Activated CD8-positive, alpha-beta memory T cell treated with anti-CD3 and anti-CD28 coated beads, Interleukin-2, amount 10 ng/mL, durations not matched to agents 7 days and 5 days (primary cell): Measurements from ENCODE around the gene C11orf97. TPM values are rescaled to one million over a fixed set of nuclear protein-coding genes. Genes with fewer than 3 reads are reported as not detected.
"Not testable (repeated sequence)": the region's sequence is repeated elsewhere in the genome, so short reads cannot be mapped to it uniquely, and the experiment has no call there.

Experiments
- ATAC-seq: fragments of 150-1000 bp; cut with Tn5 transposase; one replicate; pipeline ENCODE4 v1.10.0; 2021; ENCODE audit warnings: moderate library complexity
- CTCF ChIA-PET: fragments of 350-600 bp; sonication (Branson Sonifier 250); formaldehyde crosslinking; loops from one replicate; lab custom pipeline; 2021; ENCODE audit warnings: antibody characterized with exemption; lab: Charles Lee
- DNase-seq: peaks from one replicate; pipeline ENCODE4 v3.0.0-alpha.2; 2020
- H3K27ac Mint-ChIP-seq: one replicate; pipeline ENCODE4 v1.8.0; 2021; ENCODE audit warnings: mild to moderate bottlenecking, mixed read lengths
- H3K27me3 Mint-ChIP-seq: one replicate; pipeline ENCODE4 v1.8.0; 2021; ENCODE audit warnings: mixed read lengths
- H3K36me3 Mint-ChIP-seq: one replicate; pipeline ENCODE4 v1.8.0; 2021; ENCODE audit warnings: mild to moderate bottlenecking, mixed read lengths
- H3K4me1 Mint-ChIP-seq: one replicate; pipeline ENCODE4 v1.8.0; 2021; ENCODE audit warnings: mixed read lengths
- H3K4me3 Mint-ChIP-seq: one replicate; pipeline ENCODE4 v1.8.0; 2021; ENCODE audit warnings: mild to moderate bottlenecking, moderate library complexity, mixed read lengths
- H3K9me3 Mint-ChIP-seq: one replicate; pipeline ENCODE4 v1.8.0; 2022; ENCODE audit warnings: low read depth, mixed read lengths
- total RNA-seq, 2 experiments: library from RNA; stranded (reverse); gene quantifications; one replicate each; pipeline ENCODE4 v1.2.3, GENCODE V29; 2021

Gene C11orf97
- total RNA-seq, 2 experiments from 2014 or later, result not detected

DNA sequence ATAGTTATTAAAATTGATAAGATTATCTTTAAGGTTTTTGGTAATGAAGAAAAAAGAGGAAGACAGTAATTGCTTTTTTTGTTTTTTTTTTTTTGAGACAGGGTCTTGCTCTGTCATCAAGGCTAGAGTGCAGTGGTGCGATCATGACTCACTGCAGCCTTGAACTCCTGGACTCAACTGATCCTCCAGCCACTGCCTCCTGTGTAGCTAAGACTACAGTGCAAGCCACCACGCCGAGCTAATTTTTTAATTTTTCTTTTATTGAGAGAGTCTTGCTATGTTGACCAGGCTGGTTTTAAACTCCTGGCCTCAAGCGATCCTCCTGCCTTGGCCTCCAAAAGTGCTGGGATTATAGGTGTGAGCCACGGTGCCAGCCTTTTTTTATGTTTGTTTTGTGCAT lies 5.7 kb upstream of the C11orf97 start:
- CTCF ChIA-PET, result interaction anchor here (1.4 kb wide), 1 partner anchor 101 kb away, joined by 3 read pairs; no protein-coding TSS in a partner anchor
- not testable (repeated sequence) for H3K4me3 Mint-ChIP-seq

DNA sequence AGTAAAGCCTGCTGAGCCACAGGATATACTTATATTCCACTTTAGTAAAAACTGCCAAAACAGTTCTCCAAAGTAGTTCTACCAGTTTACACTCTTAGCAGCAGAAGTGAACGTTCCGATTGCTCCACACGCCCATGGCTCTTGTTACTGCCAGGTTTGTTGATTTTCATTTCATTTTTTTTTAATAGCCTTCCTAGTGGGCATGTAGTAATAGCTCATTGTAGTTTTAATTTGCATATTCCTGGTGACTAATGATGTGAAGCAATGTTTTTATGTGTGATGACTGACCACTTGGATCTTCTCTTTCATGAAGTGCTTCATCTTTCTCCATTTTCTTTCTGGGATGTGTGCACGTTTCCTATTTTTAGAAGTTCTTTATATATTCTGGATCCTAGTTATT lies 4.8 kb upstream of the C11orf97 start:
- H3K27ac Mint-ChIP-seq, result no peak overlapping the region
- peaks cover 10% of the 10 kb centered on the region for H3K4me1 Mint-ChIP-seq
- ATAC-seq (no peak), DNase-seq (no peak)
- H3K9me3 Mint-ChIP-seq, result no peaks in the 10 kb centered on the region
- H3K4me3 Mint-ChIP-seq, result no peak overlapping the region
- peaks cover 22% of the 10 kb centered on the region for H3K27me3 Mint-ChIP-seq
- CTCF ChIA-PET, result interaction anchor here (0.9 to 2.1 kb wide), 4 partner anchors 9 to 181 kb away, joined by 3 to 5 read pairs (median 4); no protein-coding TSS in a partner anchor
- H3K36me3 Mint-ChIP-seq, result no peaks in the 10 kb centered on the region

More for the DNA sequence above, 5.7 kb upstream of the C11orf97 start:
- H3K36me3 Mint-ChIP-seq, H3K9me3 Mint-ChIP-seq, DNase-seq, ATAC-seq, H3K4me1 Mint-ChIP-seq, H3K27ac Mint-ChIP-seq: not testable (repeated sequence)
- peaks cover 13% of the 10 kb centered on the region for H3K27me3 Mint-ChIP-seq

DNA sequence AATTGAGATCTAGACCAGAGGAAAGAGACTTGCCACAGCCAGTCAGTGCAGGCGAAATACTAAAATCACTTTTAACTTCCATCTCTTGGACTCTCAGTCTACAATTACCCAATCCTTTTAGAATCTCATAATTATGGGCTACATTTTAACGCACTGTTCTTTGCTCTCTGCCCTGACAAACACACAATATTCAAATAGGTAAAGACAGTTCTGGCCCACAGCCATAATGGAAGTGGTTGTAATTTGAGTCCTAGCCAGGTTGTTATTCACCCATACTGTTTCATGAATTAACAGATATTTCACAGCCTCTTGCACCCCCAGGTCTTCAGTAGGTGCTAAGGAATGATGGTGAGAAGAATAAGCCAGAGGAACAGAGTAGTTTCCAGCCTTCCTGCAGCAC lies 830 bp downstream of the C11orf97 start:
- DNase-seq (no peak), ATAC-seq (no peak)
- no peaks in the 10 kb centered on the region for H3K9me3 Mint-ChIP-seq
- H3K4me1 Mint-ChIP-seq, result peaks cover 16% of the 10 kb centered on the region
- CTCF ChIA-PET, result interaction anchor here (0.9 to 1.1 kb wide), 2 partner anchors 391 to 789 kb away, joined by 3 read pairs; no protein-coding TSS in a partner anchor
- H3K27ac Mint-ChIP-seq, result no peak overlapping the region
- H3K27me3 Mint-ChIP-seq, result peaks cover 46% of the 10 kb centered on the region
- no peaks in the 10 kb centered on the region for H3K36me3 Mint-ChIP-seq
- H3K4me3 Mint-ChIP-seq, result no peak overlapping the region

DNA sequence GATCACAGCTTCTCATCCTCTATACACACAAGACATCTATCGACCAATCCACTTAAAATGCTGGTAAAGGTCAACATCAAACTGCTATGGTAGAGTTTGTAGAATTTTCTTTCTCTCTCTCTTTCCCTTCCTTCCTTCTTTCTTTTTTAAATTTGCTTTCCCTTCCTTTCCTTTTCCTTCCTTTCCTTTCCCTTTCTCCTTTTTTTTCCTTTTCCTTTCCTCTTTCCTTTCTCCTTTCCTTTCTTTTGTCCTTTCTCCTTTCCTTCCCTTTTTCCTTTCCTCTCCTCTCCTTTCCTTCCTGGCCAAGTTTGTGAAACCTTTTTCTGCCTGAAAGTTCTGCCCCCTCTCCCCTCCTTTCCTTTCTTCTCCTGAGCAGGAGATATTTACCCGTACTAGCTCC lies 3.1 kb downstream of the C11orf97 start:
- Mint-ChIP-seq H3K27me3 (peaks cover 43% of the 10 kb centered on the region), H3K4me3 (no peak overlapping the region), H3K36me3 (no peaks in the 10 kb centered on the region), H3K9me3 (no peaks in the 10 kb centered on the region), H3K4me1 (peaks cover 16% of the 10 kb centered on the region), H3K27ac (no peak overlapping the region)
- ATAC-seq (no peak), DNase-seq (no peak)
- CTCF ChIA-PET, result no interaction called here

DNA sequence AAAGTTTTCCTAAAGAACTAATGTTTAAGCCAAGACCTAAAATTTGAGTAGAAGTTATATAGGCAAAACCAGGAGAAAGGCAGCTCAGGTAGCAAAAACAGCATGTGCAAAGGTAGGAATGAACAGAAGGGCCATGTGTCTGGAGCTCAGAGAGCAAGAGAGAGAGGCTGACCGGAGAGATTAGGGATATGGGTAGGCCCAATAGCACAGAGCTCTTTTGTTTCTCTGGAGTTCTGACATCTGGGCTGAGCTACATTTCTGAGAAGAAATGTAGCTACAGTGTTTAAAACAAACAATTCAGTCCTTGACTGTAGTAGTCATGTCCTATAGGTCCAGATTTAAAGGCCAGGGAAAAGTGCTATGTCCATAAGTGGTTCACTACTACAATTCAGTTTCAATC lies 4.5 kb downstream of the C11orf97 start:
- H3K36me3 Mint-ChIP-seq, result no peaks in the 10 kb centered on the region

DNA sequence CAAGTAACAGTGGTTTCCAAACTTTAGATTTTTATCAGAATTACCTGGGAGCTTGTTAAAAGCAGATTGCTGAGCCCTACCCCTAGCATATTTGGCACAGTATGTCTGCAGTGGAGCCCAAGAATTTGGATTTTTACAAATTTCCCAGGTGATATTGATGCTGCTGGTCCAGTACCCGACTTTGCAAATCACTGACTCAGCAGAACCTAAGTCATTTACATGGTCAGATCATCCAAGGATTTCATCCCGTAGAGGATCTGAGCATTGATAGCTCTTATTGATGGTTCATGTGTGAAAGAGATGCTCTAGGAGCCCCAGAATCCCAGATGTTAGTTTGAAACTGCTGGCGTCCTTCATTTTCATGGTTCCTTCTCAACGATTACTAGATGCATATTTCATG lies 6.0 kb downstream of the C11orf97 start:
- Mint-ChIP-seq H3K27ac (no peak overlapping the region), H3K27me3 (peaks cover 23% of the 10 kb centered on the region), H3K4me1 (no peaks in the 10 kb centered on the region), H3K9me3 (no peaks in the 10 kb centered on the region), H3K36me3 (no peaks in the 10 kb centered on the region), H3K4me3 (no peak overlapping the region)
- ATAC-seq, result no peak
- CTCF ChIA-PET, result interaction anchor here (1.4 to 2.0 kb wide), 3 partner anchors 19 to 380 kb away, joined by 3 to 6 read pairs (median 6); no protein-coding TSS in a partner anchor
- DNase-seq, result no peak

More for the DNA sequence above, 4.5 kb downstream of the C11orf97 start:
- DNase-seq, result no peak
- Mint-ChIP-seq H3K4me3 (no peak overlapping the region), H3K4me1 (peaks cover 13% of the 10 kb centered on the region), H3K27ac (no peak overlapping the region), H3K27me3 (peaks cover 31% of the 10 kb centered on the region), H3K9me3 (no peaks in the 10 kb centered on the region)
- no peak for ATAC-seq
- CTCF ChIA-PET, result interaction anchor here (0.6 to 1.1 kb wide), 4 partner anchors 9 to 381 kb away, joined by 3 to 5 read pairs (median 3); no protein-coding TSS in a partner anchor

DNA sequence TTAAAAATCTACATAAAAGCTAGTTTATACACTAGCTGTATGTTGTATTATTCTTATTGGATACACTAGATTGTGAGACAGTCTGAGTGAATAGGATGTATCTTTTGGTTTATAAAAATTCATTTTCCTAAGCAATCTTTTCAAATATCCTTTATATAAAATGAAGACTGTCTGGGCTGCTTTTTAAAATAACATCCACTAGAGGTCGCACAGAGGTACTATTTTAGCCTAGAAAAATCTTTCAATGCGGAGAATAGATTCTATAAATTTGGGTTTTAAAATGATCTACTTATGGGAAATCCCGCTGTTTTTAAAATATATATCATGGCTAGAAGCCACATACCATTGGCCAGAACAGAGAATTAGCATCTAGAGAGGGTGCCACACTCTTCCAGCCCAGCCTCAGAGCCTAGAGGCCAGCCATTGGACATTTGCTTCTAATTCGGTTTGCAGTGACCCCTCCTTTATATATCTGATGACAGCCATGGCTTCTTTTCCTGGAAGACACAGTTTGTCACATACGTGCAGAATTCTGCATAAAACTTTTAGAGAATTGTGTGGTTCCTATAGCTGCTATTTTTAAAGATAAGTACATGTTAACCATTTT lies 7.3 kb downstream of the C11orf97 start:
- ATAC-seq (no peak), DNase-seq (no peak)
- Mint-ChIP-seq H3K4me3 (no peak overlapping the region), H3K36me3 (no peaks in the 10 kb centered on the region), H3K4me1 (no peaks in the 10 kb centered on the region), H3K9me3 (no peaks in the 10 kb centered on the region), H3K27me3 (peaks cover 29% of the 10 kb centered on the region), H3K27ac (no peak overlapping the region)
- CTCF ChIA-PET, result interaction anchor here (0.8 to 2.0 kb wide), 8 partner anchors 11 to 379 kb away, joined by 3 to 6 read pairs (median 3); partner anchors contain the start of gene FUT4

DNA sequence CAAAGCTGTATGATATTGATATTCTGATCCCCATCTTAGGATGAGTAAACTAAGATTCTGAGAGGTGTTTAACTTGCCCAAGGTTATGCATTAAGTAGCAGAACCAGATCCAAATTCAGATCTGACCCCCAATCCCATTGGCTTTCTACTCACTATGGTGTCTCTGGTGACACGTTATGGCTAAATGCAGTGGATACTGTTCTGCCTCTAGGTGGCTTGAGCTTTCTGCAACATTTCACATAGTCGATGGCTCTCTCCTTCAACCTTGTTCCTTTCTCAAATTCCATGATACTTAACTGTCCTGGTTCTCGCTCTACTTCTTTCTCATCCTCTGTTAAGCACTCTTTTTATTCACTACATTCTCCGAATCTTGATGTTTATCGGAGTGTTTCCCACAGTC lies 9.4 kb downstream of the C11orf97 start:
- Mint-ChIP-seq H3K4me3 (no peak overlapping the region), H3K9me3 (no peaks in the 10 kb centered on the region), H3K27me3 (peaks cover 25% of the 10 kb centered on the region), H3K27ac (no peak overlapping the region), H3K4me1 (no peaks in the 10 kb centered on the region), H3K36me3 (no peaks in the 10 kb centered on the region)
- no peak for DNase-seq
- ATAC-seq, result no peak
- CTCF ChIA-PET, result no interaction called here

DNA sequence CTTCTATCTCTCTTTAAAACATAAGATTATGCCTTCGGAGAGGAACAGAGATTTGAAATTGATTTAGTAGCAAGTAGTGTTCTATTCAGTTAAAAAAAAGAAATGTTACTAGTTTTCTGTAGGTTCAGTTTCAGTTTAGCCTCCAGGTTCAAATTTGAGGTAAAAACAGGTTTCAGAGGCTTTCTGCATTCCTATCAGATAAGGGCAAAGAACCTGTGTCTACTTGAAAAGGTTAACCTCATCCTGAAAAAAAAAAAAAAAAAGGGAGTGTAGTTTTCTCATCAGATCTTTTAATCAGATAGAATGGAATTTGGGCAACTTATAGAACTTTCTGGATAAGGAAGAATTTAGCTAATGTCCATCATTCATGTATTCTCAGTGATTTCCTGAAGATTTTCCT lies 12.1 kb downstream of the C11orf97 start:
- H3K4me3 Mint-ChIP-seq, result no peak overlapping the region
- H3K27me3 Mint-ChIP-seq, result peaks cover 40% of the 10 kb centered on the region
- H3K4me1 Mint-ChIP-seq, result no peaks in the 10 kb centered on the region
- no peaks in the 10 kb centered on the region for H3K36me3 Mint-ChIP-seq
- DNase-seq (no peak), ATAC-seq (no peak)
- H3K27ac Mint-ChIP-seq, result no peak overlapping the region
- no peaks in the 10 kb centered on the region for H3K9me3 Mint-ChIP-seq
- CTCF ChIA-PET, result interaction anchor here (0.7 kb wide), 1 partner anchor 998 kb away, joined by 3 read pairs; no protein-coding TSS in a partner anchor

DNA sequence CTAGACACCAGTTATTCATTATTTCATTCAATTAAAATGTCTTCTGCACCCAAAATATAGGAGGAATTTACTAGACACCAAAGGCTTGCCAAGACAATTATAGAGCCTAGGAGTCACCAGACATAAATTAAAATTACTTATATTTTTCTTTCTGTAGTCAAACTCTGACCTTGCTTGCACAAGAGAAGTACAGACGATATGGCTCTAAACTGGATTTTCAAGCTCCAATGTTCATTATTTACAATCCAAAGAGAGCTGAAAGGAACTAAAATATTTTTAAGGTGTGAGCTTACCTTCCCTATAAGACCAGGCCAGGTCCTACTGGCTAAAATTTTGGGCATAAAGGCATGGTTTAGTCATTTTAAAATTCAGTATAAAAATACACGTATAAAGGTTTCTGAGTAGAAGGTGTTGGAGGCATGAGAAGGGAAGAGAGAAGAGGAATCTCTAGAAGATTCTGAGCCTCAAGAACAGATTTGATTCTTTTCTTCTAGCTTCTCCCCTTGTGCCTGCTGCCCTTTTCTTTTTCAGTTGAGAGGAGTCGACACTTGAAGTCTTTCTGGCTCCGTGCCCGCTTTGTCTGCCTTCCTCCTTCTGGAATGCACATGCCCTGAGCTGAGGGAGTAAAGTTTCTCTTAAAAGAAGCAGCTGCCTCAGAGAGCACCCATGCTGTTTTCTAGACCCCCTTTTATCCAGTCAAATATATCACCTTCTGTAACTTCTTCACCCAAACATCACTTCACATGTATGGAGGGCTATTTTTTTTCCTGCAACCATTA lies 13.5 kb downstream of the C11orf97 start:
- Mint-ChIP-seq H3K36me3 (no peaks in the 10 kb centered on the region), H3K27me3 (peaks cover 47% of the 10 kb centered on the region), H3K4me3 (no peak overlapping the region), H3K4me1 (no peaks in the 10 kb centered on the region), H3K27ac (no peak overlapping the region), H3K9me3 (no peaks in the 10 kb centered on the region)
- CTCF ChIA-PET, result no interaction called here
- no peak for ATAC-seq
- DNase-seq, result no peak

DNA sequence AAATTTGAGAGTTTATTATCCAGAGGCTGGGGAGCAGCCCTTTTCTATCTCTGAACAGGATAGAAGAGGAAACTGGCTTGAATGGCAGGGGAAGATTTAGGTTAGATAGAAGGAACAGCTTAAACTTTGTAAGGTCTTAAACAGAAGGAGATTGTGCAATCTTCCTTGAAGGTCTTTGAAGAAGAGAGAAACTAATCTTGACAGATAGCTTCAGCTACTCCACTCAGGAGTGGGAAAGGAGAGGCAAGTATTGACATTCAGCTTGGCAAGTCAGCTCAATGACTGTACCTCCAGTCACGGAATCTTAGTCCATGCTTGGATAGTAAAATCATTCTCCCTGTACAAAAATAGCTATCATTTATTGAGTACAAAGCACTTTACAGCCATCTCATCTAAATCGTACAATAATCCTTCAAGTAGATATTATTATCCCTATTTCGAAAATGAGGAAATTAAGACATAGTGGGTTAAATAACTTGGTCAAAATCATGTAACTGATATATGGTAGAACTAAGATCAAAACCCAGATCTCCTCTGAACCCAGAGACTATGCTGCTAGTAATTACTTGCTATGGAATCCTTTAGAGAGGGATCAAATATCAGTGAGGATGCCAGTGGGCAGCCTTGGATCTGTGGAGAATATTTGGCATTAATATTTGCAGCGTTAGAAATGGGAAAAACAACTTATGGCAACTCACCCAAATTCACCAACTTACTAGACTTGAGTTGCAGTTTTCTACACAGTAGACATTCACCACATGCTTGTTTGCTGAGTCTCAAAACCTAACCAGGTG lies 14.6 kb downstream of the C11orf97 start:
- H3K9me3 Mint-ChIP-seq, result no peaks in the 10 kb centered on the region
- no peak overlapping the region for H3K4me3 Mint-ChIP-seq
- ATAC-seq, result no peak
- no peak overlapping the region for H3K27ac Mint-ChIP-seq
- no peak for DNase-seq
- CTCF ChIA-PET, result no interaction called here
- H3K36me3 Mint-ChIP-seq, result no peaks in the 10 kb centered on the region
- H3K27me3 Mint-ChIP-seq, result peaks cover 52% of the 10 kb centered on the region
- H3K4me1 Mint-ChIP-seq, result no peaks in the 10 kb centered on the region

DNA sequence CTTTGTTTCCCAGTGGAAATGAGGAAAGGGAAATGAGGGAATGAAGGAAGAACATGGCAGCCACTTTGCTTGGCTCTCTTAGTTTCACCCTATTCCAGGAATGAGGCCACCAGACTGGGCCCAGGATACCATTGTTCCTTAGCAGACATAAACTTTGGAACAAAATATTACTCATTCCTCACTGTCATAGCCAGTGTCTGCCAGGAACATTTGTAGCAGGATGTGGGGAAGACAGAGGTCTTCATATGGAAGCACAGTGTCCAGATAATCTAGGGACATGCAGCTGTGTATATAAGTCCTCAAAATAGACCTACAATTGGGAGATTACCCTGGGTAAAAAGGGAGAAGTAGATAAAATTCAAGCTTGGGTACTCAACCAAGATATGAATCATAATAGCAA lies 16.3 kb downstream of the C11orf97 start:
- Mint-ChIP-seq H3K4me1 (no peaks in the 10 kb centered on the region), H3K27ac (no peak overlapping the region), H3K9me3 (no peaks in the 10 kb centered on the region), H3K27me3 (peaks cover 52% of the 10 kb centered on the region), H3K4me3 (no peak overlapping the region), H3K36me3 (no peaks in the 10 kb centered on the region)
- DNase-seq (no peak), ATAC-seq (no peak)
- CTCF ChIA-PET, result interaction anchor here (1.0 kb wide), 1 partner anchor 80 kb away, joined by 3 read pairs; no protein-coding TSS in a partner anchor

DNA sequence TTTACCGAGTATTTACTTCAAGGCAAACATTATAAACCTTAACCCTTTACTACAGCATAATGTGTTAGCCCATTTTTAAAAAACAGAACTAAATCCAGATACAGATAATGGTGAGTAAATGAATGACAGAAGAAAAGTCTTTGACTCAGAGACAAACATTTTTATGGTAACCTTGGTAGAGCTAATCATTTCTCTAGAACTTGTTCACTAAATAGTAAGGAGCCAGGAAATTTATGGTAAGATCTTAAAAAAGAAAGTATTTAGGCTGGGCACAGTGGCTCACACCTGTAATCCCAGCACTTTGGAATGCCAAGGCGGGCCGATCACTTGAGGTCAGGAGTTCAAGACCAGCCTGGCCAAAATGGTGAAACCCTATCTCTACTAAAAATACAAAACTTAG lies 19.9 kb downstream of the C11orf97 start:
- Mint-ChIP-seq H3K9me3 (no peaks in the 10 kb centered on the region), H3K27ac (no peak overlapping the region), H3K36me3 (no peaks in the 10 kb centered on the region), H3K4me3 (no peak overlapping the region), H3K4me1 (no peaks in the 10 kb centered on the region), H3K27me3 (peaks cover 54% of the 10 kb centered on the region)
- DNase-seq (no peak), ATAC-seq (no peak)
- CTCF ChIA-PET, result interaction anchor here (0.8 kb wide), 1 partner anchor 12 kb away, joined by 3 read pairs; no protein-coding TSS in a partner anchor
